Left lung (tissue), 10 donors: ENCODE measurements around the gene BRSK2. TPM values are rescaled to one million over a fixed set of nuclear protein-coding genes. Genes with fewer than 3 reads are reported as not detected.

ENCODE experiments used
- ATAC-seq: fragments of 200-7000 bp; cut with Tn5 transposase; one replicate; pipeline ENCODE4 v1.9.1; 2020; ENCODE audit warnings: moderate library complexity
- DNase-seq, 4 donors: peaks; one replicate each; pipeline ENCODE4 v3.0.0-alpha.2; 2013 to 2020
- H3K27ac ChIP-seq, 2 donors: fragments of 200-600 bp; sonication (generic) in 1 of 2; one replicate each; pipeline versions ENCODE4 v1.5.0 to v1.8.0; 2020 to 2021
- H3K27me3 ChIP-seq, 2 donors: fragments of 200-600 bp; sonication (generic) in 1 of 2; one replicate each; pipeline versions ENCODE4 v1.5.0 to v1.8.0; 2020 to 2021
- H3K36me3 ChIP-seq, 2 donors: fragments of 200-600 bp; sonication (generic) in 1 of 2; one replicate each; pipeline versions ENCODE4 v1.5.0 to v1.8.0; 2020 to 2021
- H3K4me1 ChIP-seq, 2 donors: fragments of 200-600 bp; one replicate each; pipeline ENCODE4 v1.8.0; 2021
- H3K4me3 ChIP-seq, 2 donors: fragments of 200-600 bp; sonication (generic) in 1 of 2; one replicate each; pipeline versions ENCODE4 v1.5.0 to v1.8.0; 2020 to 2021; ENCODE audit warnings: mild to moderate bottlenecking in 1 of 2
- H3K9me3 ChIP-seq, 2 donors: fragments of 200-600 bp; sonication (generic) in 1 of 2; one replicate each; pipeline versions ENCODE4 v1.5.0 to v1.8.0; 2020 to 2021
- CTCF ChIP-seq, 2 donors: fragments of 200-600 bp; sonication (generic) in 1 of 2; IDR thresholded peaks; one replicate each; pipeline versions ENCODE4 v1.5.0 to v1.8.0; 2021; ENCODE audit warnings: antibody characterized with exemption in 2 of 2
- intact Hi-C, 2 donors: fragments of 100-400 bp; cut with DNase I; formaldehyde crosslinking; loops; one replicate each; pipeline versions ENCODE4 v1.11.2 to v1.14.2; 2022
- polyA plus RNA-seq, 6 donors: library from polyadenylated mRNA; unstranded; fragments of 120-200 nt; gene quantifications; one replicate each; pipeline ENCODE4 v1.2.1, GENCODE V29; 2013; ENCODE audit not compliant: insufficient read length in 6 of 6
- total RNA-seq, 2 donors: library from RNA; stranded (reverse); fragmentation: NEBNext Ultra II Directional; extraction: Animal tissue kit (Norgen Biotek cat#: 25700); gene quantifications; one replicate each; pipeline ENCODE4 v1.2.1, GENCODE V29; 2021
- donor health status: DM: no; HTN: yes; CAD: no.
- donor health status: DM: no; HTN: no; CAD: no.

Gene BRSK2
- total and polyA plus RNA-seq, 8 donors: 0.13 to 1.1 (median 0.69) TPM

DNA sequence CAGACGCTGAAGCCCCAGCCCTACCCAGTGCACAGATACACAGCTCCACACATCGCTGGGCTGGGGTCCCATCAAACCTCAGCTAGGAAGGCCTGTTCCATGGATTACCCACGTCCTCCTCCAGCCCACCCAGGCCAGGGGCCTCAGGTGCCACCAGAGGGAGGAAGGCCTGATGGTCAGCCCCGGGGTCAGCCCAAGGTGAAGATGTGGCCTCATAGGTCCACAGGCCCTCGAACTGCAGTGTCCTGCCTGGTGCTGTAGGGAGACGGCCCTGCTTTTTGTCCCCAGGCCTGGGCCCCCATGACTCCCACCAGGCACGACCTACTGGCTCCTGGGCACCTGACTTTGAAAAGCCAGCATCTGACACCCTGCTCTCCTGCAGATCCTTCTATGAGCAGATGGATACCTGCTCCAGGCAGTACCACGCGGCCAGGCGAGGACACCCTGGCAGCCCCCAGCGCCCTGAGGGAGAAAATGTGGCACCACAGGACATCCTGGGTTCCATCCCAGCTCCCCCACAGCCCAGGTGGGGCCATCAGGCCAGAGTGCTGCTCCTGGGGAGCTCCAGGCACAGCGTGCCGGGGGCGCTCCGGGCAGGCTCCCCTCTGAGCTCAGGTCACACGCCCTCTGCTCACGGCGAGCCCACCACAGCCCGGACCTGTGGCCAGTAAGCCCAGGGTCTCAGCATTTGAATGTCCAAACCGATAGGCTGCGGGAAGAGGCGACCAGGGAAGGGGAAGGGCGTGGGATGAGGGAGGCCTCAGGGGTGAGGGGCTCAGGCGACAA lies 112.6 kb downstream of the BRSK2 start:
- H3K27ac ChIP-seq: no peak overlapping the region
- peak in 1 of 4 donors; percentile 67 for DNase-seq
- no peak overlapping the region for H3K4me3 ChIP-seq
- H3K4me1 ChIP-seq: peaks cover 14 to 27% of the 10 kb centered on the region in 2 donors
- no peaks in the 10 kb centered on the region for H3K9me3 ChIP-seq
- no peaks in the 10 kb centered on the region for H3K27me3 ChIP-seq
- intact Hi-C loops: no loop called here
- TF ChIP-seq CTCF (IDR thresholded peaks at IDR 0.05): no peak
- peaks cover 0 to 15% of the 10 kb centered on the region in 2 donors for H3K36me3 ChIP-seq
- no peak for ATAC-seq

GRCh38 chr11:1502954-1503707 lies 113.4 kb downstream of the BRSK2 start:
- no peaks in the 10 kb centered on the region for H3K9me3 ChIP-seq
- H3K27me3 ChIP-seq: no peaks in the 10 kb centered on the region
- intact Hi-C loops: no loop called here
- peaks cover 0 to 15% of the 10 kb centered on the region in 2 donors for H3K36me3 ChIP-seq
- peak; percentile 50 for ATAC-seq
- DNase-seq: peak in 1 of 4 donors; percentile 52
- no peak overlapping the region for H3K4me3 ChIP-seq
- TF ChIP-seq CTCF (IDR thresholded peaks at IDR 0.05): no peak
- H3K4me1 ChIP-seq: peaks cover 17 to 31% of the 10 kb centered on the region in 2 donors
- no peak overlapping the region for H3K27ac ChIP-seq

- no peak overlapping the region for H3K4me3 ChIP-seq
These were observed 114.0 kb downstream of the BRSK2 start for GRCh38 chr11:1503708-1504104.

GRCh38 chr11:1504138-1504537 lies 114.4 kb downstream of the BRSK2 start:
- Histone ChIP-seq H3K9me3 (no peaks in the 10 kb centered on the region), H3K4me3 (no peak overlapping the region), H3K27ac (no peak overlapping the region), H3K4me1 (peaks cover 24 to 41% of the 10 kb centered on the region in 2 donors), H3K36me3 (peaks cover 0 to 12% of the 10 kb centered on the region in 2 donors), H3K27me3 (no peaks in the 10 kb centered on the region)
- DNase-seq (peak in 1 of 4 donors; percentile 41), ATAC-seq (no peak)
- no peak for TF ChIP-seq CTCF (IDR thresholded peaks at IDR 0.05)
- intact Hi-C loops: no loop called here

More at GRCh38 chr11:1503708-1504104, 114.0 kb downstream of the BRSK2 start:
- DNase-seq (peak in 2 of 4 donors; percentile 62 to 85), ATAC-seq (peak; percentile 84)
- Histone ChIP-seq H3K4me1 (peaks cover 23 to 37% of the 10 kb centered on the region in 2 donors), H3K27ac (no peak overlapping the region), H3K36me3 (peaks cover 0 to 15% of the 10 kb centered on the region in 2 donors), H3K9me3 (no peaks in the 10 kb centered on the region), H3K27me3 (no peaks in the 10 kb centered on the region)
- intact Hi-C loops: no loop called here
- TF ChIP-seq CTCF (IDR thresholded peaks at IDR 0.05): no peak
